ENCODE results near the gene ZNF586. TPM values are rescaled to one million over a fixed set of nuclear protein-coding genes. Genes with fewer than 3 reads are reported as not detected.
A peak's percentile ranks its signal among the peaks of the same experiment; 100 is the strongest.

The ZNF586 gene
- total and polyA plus RNA-seq, 10 of the 15 experiments (the other 5 are each of a cell fraction or from before 2014, with no cell fraction given) = 3.9 to 24.2 (median 15.0) TPM

- TF ChIP-seq MLLT1 (IDR thresholded peaks at IDR 0.05) = no peak
- TF ChIP-seq ATF7 (IDR thresholded peaks at IDR 0.05; ENCODE audit: low read depth) = peak; percentile 97
- peak; percentile 91 for TF ChIP-seq SIX5 (IDR thresholded peaks at IDR 0.05; ENCODE audit: low read depth, low read length, severe bottlenecking)
- no peak; the same call in 1 of the 2 replicates for TF ChIP-seq ZBTB33 (IDR thresholded peaks at IDR 0.05)
- TF ChIP-seq SRF (IDR thresholded peaks at IDR 0.05; ENCODE audit: low read depth in 2 of 2, low read length in 2 of 2) = no peak
- peak; percentile 70; the same call in 1 of the 2 replicates for TF ChIP-seq STAT1 (conservative IDR thresholded peaks at IDR 0.05)
- no peak for TF ChIP-seq ASH2L (IDR thresholded peaks at IDR 0.05; ENCODE audit: borderline replicate concordance, low read depth)
- TF ChIP-seq SPI1 (IDR thresholded peaks at IDR 0.05; ENCODE audit: borderline replicate concordance, insufficient read depth, low read depth, low read length) = no peak
- no peak for TF ChIP-seq ZNF274 (IDR thresholded peaks at IDR 0.05; ENCODE audit: insufficient read depth, insufficient read length)
- TF ChIP-seq IRF5 (IDR thresholded peaks at IDR 0.05; ENCODE audit: borderline replicate concordance) = no peak
- peak; percentile 75; the same call in 1 of the 2 replicates for TF ChIP-seq JUND (IDR thresholded peaks at IDR 0.05; ENCODE audit: low read depth, low read length)
- TF ChIP-seq ZNF622 (IDR thresholded peaks at IDR 0.05) = no peak
- no peak for TF ChIP-seq E2F4 (IDR thresholded peaks at IDR 0.05; ENCODE audit: low read depth, low read length)
- no peak for TF ChIP-seq HDGF (IDR thresholded peaks at IDR 0.05)
- TF ChIP-seq SP1 (IDR thresholded peaks at IDR 0.05; ENCODE audit: low read depth, low read length) = peak; percentile 90
- peak; percentile 14 for TF ChIP-seq FOS (IDR thresholded peaks at IDR 0.05; ENCODE audit: borderline replicate concordance, extremely low read depth, insufficient read length)
- TF ChIP-seq SMC3 (IDR thresholded peaks at IDR 0.05; ENCODE audit: borderline replicate concordance, low read length) = no peak
- no peak for TF ChIP-seq TCF12 (IDR thresholded peaks at IDR 0.05; ENCODE audit: low read depth, low read length)
- no peak for TF ChIP-seq FOXM1 (IDR thresholded peaks at IDR 0.05; ENCODE audit: low read depth, low read length)
- no peak for TF ChIP-seq ETV6 (conservative IDR thresholded peaks at IDR 0.05 in 1 of 2, IDR thresholded peaks at IDR 0.05 in 1 of 2; ENCODE audit: borderline replicate concordance in 1 of 2, low read depth in 1 of 2)
- TF ChIP-seq PAX5 (IDR thresholded peaks at IDR 0.05; ENCODE audit: borderline replicate concordance, low read depth, low read length) = no peak
These were observed 45.2 kb downstream of the ZNF586 start, which contains the start of gene ZNF552 (continued) for GRCh38 chr19:57814505-57815246.
